ENCODE data around the gene AKIRIN2. TPM values are rescaled to one million over a fixed set of nuclear protein-coding genes. Genes with fewer than 3 reads are reported as not detected.

AKIRIN2 gene
- total and polyA plus RNA-seq, 2 of the 13 experiments (the other 11 are each of a cell fraction or from before 2014, with no cell fraction given) = 15.6 to 23.4 TPM

DNA sequence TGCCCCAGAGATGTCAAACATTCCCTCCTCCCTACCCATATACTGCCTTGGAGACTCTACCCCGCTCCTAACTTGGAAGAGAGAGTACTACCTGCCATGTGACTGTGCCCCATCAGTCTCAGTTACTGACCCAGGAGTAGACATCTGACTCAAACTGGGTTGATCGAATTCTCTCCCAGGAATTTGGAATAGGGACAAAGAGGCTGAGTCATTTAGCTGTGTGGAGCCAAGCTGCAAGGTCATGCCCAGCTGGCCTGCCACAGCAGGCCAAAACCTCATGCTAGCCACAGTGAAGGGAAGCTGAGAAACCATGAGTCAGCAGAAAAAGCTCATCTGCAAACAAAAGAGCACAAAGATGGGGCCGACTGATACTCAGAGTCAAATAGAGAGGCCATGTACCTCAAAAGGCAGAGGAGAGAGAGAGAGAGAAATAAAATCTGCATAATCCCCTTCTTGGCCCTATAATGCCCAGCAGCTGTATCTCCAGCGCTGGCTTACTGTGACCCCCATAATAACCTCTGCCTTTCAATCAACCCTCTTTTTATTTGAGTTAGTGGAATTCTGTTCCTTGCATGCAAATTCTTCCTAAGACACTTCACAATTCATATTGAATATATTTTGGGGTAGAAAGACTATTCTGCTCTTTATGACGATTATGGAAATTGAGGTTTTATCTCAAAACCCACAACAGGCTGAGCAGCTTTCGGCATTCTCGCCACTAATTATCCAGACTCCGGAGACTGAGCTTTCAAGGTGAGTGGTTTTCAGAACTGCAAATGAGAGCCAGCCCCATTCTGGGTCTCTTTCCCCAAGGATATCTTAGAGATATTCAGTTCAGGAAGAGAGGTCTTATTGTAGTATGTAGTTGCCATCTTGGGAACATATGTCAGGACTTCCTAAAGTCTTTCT, 21.4 kb upstream of the AKIRIN2 start (continued):
- TF ChIP-seq, protein P1, sequence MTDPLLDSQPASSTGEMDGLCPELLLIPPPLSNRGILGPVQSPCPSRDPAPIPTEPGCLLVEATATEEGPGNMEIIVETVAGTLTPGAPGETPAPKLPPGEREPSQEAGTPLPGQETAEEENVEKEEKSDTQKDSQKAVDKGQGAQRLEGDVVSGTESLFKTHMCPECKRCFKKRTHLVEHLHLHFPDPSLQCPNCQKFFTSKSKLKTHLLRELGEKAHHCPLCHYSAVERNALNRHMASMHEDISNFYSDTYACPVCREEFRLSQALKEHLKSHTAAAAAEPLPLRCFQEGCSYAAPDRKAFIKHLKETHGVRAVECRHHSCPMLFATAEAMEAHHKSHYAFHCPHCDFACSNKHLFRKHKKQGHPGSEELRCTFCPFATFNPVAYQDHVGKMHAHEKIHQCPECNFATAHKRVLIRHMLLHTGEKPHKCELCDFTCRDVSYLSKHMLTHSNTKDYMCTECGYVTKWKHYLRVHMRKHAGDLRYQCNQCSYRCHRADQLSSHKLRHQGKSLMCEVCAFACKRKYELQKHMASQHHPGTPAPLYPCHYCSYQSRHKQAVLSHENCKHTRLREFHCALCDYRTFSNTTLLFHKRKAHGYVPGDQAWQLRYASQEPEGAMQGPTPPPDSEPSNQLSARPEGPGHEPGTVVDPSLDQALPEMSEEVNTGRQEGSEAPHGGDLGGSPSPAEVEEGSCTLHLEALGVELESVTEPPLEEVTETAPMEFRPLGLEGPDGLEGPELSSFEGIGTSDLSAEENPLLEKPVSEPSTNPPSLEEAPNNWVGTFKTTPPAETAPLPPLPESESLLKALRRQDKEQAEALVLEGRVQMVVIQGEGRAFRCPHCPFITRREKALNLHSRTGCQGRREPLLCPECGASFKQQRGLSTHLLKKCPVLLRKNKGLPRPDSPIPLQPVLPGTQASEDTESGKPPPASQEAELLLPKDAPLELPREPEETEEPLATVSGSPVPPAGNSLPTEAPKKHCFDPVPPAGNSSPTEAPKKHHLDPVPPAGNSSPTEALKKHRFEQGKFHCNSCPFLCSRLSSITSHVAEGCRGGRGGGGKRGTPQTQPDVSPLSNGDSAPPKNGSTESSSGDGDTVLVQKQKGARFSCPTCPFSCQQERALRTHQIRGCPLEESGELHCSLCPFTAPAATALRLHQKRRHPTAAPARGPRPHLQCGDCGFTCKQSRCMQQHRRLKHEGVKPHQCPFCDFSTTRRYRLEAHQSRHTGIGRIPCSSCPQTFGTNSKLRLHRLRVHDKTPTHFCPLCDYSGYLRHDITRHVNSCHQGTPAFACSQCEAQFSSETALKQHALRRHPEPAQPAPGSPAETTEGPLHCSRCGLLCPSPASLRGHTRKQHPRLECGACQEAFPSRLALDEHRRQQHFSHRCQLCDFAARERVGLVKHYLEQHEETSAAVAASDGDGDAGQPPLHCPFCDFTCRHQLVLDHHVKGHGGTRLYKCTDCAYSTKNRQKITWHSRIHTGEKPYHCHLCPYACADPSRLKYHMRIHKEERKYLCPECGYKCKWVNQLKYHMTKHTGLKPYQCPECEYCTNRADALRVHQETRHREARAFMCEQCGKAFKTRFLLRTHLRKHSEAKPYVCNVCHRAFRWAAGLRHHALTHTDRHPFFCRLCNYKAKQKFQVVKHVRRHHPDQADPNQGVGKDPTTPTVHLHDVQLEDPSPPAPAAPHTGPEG (CRISPR knock-in tag; IDR thresholded peaks at IDR 0.05) = no peak
- TF ChIP-seq LRRFIP1 (CRISPR knock-in tag; conservative IDR thresholded peaks at IDR 0.05) (no peak), AHR (CRISPR knock-in tag; IDR thresholded peaks at IDR 0.05) (no peak), ZNF34 (CRISPR knock-in tag; IDR thresholded peaks at IDR 0.05; ENCODE audit: borderline replicate concordance) (no peak), MLLT10 (CRISPR knock-in tag; IDR thresholded peaks at IDR 0.05) (no peak), ZNF557 (CRISPR knock-in tag; IDR thresholded peaks at IDR 0.05) (no peak), PHF20 (CRISPR knock-in tag; IDR thresholded peaks at IDR 0.05) (no peak), GABPA (IDR thresholded peaks at IDR 0.05; ENCODE audit: low read depth, low read length) (no peak), GABPA (CRISPR knock-in tag; IDR thresholded peaks at IDR 0.05; ENCODE audit: low read depth) (no peak), THAP9 (CRISPR knock-in tag; IDR thresholded peaks at IDR 0.05; ENCODE audit: borderline replicate concordance) (no peak), ZMYM3 (CRISPR knock-in tag; IDR thresholded peaks at IDR 0.05) (peak; percentile 42; the same call in 1 of the 2 replicates), TBL1XR1 (IDR thresholded peaks at IDR 0.05; ENCODE audit: borderline replicate concordance, low read length, partially characterized antibody) (no peak), ZNF850 (CRISPR knock-in tag; conservative IDR thresholded peaks at IDR 0.05) (no peak)
- TF ChIP-seq, protein P2, sequence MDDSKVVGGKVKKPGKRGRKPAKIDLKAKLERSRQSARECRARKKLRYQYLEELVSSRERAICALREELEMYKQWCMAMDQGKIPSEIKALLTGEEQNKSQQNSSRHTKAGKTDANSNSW (CRISPR knock-in tag; IDR thresholded peaks at IDR 0.05; ENCODE audit: borderline replicate concordance) = no peak
